Activated CD4-positive, alpha-beta T cell treated with anti-CD3 and anti-CD28 coated beads, Interleukin-2, Interleukin-4, amounts not matched to agents 100 ng/mL and 50 ng/mL, durations not matched to agents 16 hours and 8 hours (primary cell): ENCODE measurements around the gene ATG16L2.
A peak's percentile ranks its signal among the peaks of the same experiment; 100 is the strongest.

ENCODE experiments used
- DNase-seq: peaks from one replicate; pipeline ENCODE4 v3.0.0-alpha.2; 2020; ENCODE audit warnings: low spot score

Gene ATG16L2, protein sequence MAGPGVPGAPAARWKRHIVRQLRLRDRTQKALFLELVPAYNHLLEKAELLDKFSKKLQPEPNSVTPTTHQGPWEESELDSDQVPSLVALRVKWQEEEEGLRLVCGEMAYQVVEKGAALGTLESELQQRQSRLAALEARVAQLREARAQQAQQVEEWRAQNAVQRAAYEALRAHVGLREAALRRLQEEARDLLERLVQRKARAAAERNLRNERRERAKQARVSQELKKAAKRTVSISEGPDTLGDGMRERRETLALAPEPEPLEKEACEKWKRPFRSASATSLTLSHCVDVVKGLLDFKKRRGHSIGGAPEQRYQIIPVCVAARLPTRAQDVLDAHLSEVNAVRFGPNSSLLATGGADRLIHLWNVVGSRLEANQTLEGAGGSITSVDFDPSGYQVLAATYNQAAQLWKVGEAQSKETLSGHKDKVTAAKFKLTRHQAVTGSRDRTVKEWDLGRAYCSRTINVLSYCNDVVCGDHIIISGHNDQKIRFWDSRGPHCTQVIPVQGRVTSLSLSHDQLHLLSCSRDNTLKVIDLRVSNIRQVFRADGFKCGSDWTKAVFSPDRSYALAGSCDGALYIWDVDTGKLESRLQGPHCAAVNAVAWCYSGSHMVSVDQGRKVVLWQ

DNA sequence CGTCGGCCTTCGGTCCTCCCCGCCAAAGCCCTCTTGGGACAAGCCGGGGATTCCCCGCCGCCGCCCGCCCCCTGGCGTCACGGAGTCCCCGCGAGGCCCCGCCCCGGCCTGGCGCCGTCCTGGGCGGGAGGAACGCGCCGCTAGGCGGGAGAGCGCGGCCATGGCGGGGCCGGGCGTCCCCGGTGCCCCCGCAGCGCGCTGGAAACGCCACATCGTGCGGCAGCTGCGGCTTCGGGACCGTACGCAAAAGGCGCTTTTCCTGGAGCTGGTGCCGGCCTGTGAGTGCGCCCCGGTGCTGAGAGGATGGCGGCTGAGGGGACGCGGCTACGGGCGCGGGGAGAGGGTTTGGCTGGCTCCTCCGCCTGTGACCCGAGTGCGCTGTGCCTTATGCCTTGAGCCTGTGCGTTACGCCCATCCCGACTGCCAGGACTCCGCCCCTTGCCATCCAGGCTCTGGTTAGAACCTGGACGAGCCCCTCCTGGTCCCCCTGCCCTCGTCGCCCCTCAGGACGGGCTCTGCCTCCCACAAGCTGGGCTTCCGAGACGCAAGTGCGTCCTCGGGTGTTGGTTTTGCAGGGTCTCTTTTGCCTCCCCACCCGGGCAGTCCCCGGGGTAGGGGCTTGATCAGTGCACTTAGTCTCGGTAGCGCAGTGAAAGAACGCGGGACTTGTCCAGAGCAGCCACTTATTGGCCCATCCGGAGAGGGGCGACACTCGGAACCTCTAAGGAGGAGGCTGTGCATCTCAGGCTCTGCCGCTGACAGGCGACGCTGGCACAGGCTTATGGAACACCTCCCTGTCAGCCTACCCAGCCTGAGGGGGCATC lies at the start of gene ATG16L2:
Gene ATG16L2 (plus strand): TSS at position 126 of the 824 bp plus-strand sequence. CDS start 35 bp downstream, at position 161.
- peak; percentile 88 for DNase-seq

DNA sequence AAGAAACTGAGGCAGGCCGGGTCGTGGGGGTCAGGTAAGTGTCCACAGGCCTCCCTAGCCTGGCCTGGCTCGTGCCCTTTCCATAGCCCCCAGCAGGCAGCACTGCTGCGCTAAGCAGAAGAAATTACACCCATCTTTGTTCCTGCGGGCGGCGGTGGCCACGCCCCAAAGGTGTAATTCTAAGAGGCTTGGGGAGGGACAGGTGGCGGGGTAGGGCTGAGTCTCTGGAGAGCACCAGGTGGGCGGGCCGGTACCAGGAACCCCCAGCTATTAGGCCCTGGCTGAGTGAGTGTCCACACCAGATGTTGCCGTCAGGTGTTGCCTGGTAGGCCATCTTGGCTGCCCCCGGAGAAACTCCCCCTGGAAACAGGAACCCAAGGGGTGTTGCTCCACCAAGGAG lies 49.7 kb upstream of the ATG16L2 start:
- no peak for DNase-seq

GRCh38 chr11:72766152-72766902 lies 47.9 kb upstream of the ATG16L2 start:
- DNase-seq: no peak

DNA sequence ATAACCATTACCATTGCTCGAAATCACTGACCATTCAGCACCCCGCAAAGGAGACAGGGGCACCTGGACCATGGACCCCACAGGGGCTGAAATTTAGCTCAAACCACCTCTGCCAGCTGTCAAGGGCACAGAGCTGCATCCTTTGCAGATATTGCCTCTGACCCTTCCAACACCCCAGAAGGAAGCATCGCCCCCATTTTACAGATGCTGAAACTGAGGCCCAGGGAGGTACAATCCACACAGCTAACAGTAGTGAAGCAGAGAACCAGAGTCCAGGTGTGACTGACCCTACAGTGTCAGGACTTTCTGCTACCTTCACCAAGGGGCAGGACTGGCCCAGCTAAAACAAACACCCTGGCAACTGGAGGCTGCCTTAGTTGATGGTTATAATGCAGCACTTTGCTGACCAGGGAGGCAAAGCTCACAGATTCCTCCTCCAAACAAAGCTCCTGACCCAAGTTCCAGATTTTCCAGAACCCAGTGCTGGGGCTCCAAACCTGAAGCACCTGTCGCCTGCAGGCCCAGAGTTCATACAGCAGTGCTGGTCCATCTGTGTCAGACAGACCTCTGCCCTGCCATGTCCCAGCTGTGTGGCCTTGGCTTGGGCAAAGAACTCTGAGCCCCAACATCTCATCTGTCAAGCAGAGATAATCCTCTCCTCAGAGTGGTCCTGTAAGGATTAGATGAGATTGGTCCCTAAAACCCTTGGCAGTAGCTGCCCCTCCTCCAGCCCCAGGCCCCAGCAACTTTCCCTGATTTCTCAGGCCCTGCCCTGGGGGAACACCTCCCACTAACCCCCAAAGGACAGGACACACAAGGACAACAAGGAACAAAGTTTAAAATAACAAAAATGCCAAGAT lies 46.8 kb upstream of the ATG16L2 start:
- no peak for DNase-seq

DNA sequence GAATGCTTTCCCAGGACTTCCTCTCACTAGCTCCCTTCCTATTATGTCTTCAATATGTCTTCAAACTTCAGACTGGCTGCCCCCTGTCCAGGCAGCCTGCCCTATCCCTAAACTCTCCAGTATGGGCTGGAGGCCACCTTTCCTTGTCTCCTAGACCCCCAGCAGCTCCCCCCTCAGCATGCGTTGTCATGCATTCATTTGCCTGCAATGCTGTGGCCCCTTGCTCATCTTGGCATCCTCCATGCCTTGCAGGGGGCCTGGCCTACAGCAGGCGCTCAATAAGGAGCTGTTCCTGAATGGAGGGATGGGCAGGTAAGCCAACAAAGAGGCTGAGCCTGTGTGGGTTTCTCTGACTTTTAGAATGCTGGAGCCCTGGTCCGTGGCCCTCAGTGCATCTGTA lies 45.6 kb upstream of the ATG16L2 start:
- DNase-seq: no peak

- no peak for DNase-seq
Observed at GRCh38 chr11:72769680-72770079, 44.5 kb upstream of the ATG16L2 start.

DNA sequence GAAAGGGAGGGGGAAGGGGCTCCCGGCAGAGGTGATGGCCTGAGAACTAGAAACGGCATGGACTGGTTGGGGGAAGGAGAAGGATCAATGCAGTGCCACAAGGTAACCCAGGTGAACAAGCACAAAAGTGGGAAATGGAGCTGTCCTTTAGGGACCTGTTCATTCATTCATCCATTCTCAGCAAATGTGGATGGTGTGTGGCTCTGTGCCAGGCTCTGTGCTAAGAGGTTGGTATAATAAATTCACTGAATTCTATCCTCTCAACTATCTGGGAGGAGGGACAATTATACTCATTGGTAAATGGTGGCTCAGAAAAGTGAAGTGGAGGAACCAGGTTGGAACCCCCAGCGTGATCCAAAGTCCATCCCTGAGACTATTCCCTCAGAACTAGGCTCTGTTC lies 43.4 kb upstream of the ATG16L2 start:
- no peak for DNase-seq

- DNase-seq: no peak
Observed at GRCh38 chr11:72771507-72771906, 42.7 kb upstream of the ATG16L2 start.

DNA sequence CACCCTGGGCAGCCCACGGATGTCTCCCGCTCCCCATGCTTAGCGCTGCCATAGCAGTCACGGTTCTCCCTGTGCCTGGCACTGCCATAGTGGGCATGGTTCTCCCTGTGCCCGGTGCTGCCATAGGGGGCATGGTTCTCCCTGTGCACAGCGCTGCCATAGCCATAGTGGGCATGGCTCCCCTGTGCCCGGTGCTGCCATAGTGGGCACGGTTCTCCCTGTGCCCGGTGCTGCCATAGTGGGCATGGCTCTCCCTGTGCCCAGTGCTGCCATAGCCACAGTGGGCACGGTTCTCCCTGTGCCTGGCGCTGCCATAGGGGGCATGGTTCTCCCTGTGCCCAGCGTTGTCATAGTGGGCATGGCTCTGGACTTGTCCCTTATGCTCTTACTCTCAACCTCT lies 42.2 kb upstream of the ATG16L2 start:
- no peak for DNase-seq

DNA sequence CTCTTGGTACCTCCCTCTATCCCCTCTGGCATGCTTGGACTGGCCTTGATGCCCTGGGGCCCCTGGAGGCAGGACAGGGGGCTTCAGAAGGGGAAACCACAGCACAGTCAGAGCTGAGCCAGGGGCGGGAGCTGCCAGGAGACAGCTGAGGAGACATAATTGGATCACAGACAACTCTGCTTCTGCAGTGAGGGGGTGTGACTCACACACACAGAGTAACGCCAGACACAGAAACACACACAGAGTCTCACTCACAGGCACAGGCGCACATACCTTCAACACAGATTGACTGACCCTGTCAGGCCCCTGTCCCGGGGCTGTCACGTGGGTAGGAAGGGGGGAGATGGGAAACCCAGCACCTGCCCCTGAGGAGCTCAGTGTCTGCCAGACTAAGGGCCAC lies 40.9 kb upstream of the ATG16L2 start:
- DNase-seq: no peak

DNA sequence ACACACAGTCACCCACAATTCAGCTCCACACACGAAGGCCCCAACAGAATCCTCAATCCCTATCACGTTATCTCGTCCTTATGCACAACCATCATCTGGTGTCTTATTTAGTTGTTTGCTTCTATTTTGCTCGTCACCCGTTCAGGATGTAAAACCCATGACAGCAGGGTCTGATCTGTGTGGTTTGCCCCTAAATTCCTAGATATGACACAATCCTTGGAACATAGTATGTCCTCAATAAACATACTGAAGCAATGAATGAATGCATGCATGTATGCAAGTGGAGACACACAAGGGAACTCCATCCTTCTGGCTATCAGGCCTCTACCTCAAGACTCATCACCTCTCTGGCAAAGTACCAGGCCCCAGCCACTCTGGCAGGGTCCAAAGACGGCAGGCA lies 40.5 kb upstream of the ATG16L2 start:
- no peak for DNase-seq

- no peak for DNase-seq
Observed at GRCh38 chr11:72774499-72774898, 39.7 kb upstream of the ATG16L2 start.

DNA sequence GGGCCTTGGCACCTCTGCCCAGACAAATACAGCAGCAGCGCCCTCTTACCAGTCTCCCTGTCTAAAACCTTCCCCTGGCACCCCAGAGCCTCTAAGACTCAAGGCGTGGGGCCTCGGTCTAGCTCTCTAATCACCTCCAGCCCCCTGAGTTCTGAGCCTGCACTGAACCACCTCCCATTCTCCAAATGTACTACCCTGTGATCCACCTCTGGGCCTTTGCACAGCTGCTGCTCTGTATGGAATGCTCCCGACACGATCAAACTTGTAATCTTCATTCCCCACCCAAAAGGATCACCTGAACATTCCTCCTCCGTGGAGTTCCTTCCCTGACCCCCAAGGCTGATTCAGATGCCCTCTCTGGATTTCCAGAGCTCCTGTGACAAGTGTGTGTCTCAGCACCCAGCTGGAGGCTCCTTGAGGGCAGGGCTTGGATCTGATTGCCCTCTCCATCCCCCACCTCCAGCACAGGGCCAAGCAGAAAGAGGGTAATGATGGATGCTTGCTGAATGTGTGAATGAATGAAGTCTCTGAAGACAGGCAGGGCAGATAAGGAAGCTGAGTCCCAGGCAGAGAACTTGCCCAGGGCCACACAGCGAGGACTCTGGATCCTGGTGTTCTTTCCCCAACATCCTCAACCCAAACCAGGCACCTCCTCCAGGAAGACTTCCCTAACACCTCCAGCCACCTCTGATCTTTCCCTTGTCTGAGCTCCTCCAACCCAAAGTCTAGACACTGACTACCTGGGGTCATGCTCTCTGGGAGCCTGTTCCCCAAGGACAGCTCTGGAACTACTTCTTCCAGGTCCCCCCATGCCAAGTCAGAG lies 38.7 kb upstream of the ATG16L2 start:
- no peak for DNase-seq

- no peak for DNase-seq
Observed at GRCh38 chr11:72776117-72776843, 37.9 kb upstream of the ATG16L2 start.

GRCh38 chr11:72776844-72777754 lies 37.1 kb upstream of the ATG16L2 start:
- DNase-seq: no peak

GRCh38 chr11:72777755-72778278 lies 36.4 kb upstream of the ATG16L2 start:
- DNase-seq: no peak

- no peak for DNase-seq
Observed at GRCh38 chr11:72778535-72779494, 35.4 kb upstream of the ATG16L2 start.
